ENCODE data around the gene PRKG1. TPM values are rescaled to one million over a fixed set of nuclear protein-coding genes. Genes with fewer than 3 reads are reported as not detected.

PRKG1 gene
- total and polyA plus RNA-seq, 2 donors (not counting 1 experiment from before 2014, with no cell fraction given): not detected

DNA sequence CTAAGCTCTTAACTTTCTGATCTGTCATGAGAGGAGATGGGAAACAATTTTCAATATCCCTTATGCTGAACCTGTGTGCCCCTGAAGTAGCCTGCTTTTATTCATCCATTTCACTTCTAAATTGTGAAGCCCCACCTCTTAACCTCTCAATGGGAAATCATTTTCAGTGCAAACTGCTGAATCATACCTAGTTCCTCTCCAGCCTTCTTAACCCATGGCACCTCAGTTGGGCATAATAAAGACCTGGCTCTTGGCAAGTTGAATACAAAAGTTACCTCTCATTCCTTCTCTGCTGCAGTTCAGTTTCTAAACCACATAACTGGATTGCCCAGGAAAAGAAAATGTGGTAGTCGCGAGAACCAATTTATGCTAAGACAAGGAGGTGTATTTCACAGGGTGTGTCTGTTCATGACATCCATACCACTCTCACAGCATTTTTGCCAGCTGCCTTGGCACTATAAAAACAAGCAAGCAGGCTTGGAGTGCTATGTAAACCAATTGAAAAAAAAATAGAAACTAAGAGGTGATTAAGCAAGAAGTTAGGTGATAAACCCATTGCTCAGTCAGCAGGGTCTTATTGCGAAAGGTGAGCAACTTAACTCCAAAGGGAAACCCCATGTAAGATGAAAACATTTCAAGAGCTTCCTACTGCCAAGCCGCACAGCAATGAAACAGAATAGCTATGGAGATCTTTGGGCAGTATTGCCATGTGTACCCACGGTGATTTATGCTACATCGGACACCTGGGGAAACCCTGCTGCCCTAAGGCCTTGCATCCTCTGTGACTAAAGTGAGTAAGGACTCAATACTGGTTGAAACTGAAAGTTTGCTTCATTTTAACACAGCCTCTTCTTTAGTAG is 1182.8 kb downstream of the PRKG1 start:
- H3K9me3 ChIP-seq (ENCODE audit: control extremely low read depth in 1 of 3, control insufficient read depth in 2 of 3, insufficient read depth in 1 of 3, low read length in 2 of 3): no peaks in the 10 kb centered on the region
- H3K4me1 Mint-ChIP-seq: no peaks in the 10 kb centered on the region
- no peak overlapping the region for H2AFZ ChIP-seq (ENCODE audit: insufficient read depth, low read depth, low read length, poor library complexity, severe bottlenecking)
- no peaks in the 10 kb centered on the region for H3K4me1 ChIP-seq (ENCODE audit: control insufficient read depth in 2 of 2, insufficient read depth in 2 of 2, low read length in 2 of 2)
- WGBS (ENCODE audit: insufficient coverage): 86% methylated on average over 2 of the region's 6 CpGs
- H3K79me2 ChIP-seq (ENCODE audit: control insufficient read depth, insufficient read depth, low read length): no peaks in the 10 kb centered on the region
- DNase-seq (no peak), ATAC-seq (ENCODE audit: low read depth) (no peak)
- H3K4me2 ChIP-seq (replicated peaks; ENCODE audit: low read depth, low read length, poor library complexity, severe bottlenecking): no peak overlapping the region
- H3K9me3 Mint-ChIP-seq (ENCODE audit: insufficient read depth): no peaks in the 10 kb centered on the region
- no peaks in the 10 kb centered on the region for H3K36me3 ChIP-seq (replicated peaks in 1 of 2; ENCODE audit: control extremely low read depth in 1 of 2, control insufficient read depth in 1 of 2, extremely low read depth in 1 of 2, insufficient read depth in 2 of 2, low read length in 1 of 2)
- H3K4me3 Mint-ChIP-seq: no peak overlapping the region
- no peak overlapping the region for H3K4me3 ChIP-seq (ENCODE audit: control extremely low read depth in 1 of 5, extremely low read depth in 1 of 5, insufficient read depth in 1 of 5, low read depth in 2 of 5, low read length in 4 of 5)
- intact Hi-C loops (cut with micrococcal nuclease): no loop called here
- no peaks in the 10 kb centered on the region for H4K20me1 ChIP-seq (ENCODE audit: control insufficient read depth, insufficient read depth, low read length, poor library complexity, severe bottlenecking)
- TF ChIP-seq, protein P1, sequence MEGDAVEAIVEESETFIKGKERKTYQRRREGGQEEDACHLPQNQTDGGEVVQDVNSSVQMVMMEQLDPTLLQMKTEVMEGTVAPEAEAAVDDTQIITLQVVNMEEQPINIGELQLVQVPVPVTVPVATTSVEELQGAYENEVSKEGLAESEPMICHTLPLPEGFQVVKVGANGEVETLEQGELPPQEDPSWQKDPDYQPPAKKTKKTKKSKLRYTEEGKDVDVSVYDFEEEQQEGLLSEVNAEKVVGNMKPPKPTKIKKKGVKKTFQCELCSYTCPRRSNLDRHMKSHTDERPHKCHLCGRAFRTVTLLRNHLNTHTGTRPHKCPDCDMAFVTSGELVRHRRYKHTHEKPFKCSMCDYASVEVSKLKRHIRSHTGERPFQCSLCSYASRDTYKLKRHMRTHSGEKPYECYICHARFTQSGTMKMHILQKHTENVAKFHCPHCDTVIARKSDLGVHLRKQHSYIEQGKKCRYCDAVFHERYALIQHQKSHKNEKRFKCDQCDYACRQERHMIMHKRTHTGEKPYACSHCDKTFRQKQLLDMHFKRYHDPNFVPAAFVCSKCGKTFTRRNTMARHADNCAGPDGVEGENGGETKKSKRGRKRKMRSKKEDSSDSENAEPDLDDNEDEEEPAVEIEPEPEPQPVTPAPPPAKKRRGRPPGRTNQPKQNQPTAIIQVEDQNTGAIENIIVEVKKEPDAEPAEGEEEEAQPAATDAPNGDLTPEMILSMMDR (IDR thresholded peaks at IDR 0.05): no peak
- no peak for TF ChIP-seq EZH2 (IDR thresholded peaks at IDR 0.05; ENCODE audit: borderline replicate concordance, insufficient read depth, low read depth, low read length, poor library complexity, severe bottlenecking)
- no peaks in the 10 kb centered on the region for H3K27me3 Mint-ChIP-seq
- no peak overlapping the region for H3K27ac ChIP-seq (ENCODE audit: low read length in 2 of 2)
- H3K9ac ChIP-seq (ENCODE audit: low read length): no peak overlapping the region
- CTCF ChIA-PET: interaction anchor here (0.6 kb wide), 1 partner anchor 313 kb away, joined by 3 read pairs; no protein-coding TSS in a partner anchor
- no peaks in the 10 kb centered on the region for H3K27me3 ChIP-seq (replicated peaks in 1 of 4; ENCODE audit: control extremely low read depth in 1 of 4, control insufficient read depth in 3 of 4, insufficient read depth in 4 of 4, low read length in 3 of 4)
- H3K27ac Mint-ChIP-seq: no peak overlapping the region
- POLR2A ChIA-PET: no interaction called here

DNA sequence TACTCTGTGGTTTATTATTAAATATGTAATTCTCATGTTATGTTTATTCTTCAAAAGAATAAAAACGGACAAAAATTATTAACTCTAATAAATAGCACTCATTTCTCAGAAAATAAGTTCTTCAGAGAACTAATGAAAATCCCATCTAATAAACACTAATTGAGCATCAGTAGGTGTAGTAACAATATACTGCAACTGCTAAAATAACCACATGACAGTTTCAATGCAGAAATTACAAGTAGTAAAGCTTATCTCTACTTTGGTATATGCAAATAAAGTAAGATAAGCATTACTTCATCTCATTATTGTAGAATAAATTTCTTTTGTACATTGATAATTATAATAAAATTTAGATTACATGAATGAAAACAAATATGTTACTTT is 1183.4 kb downstream of the PRKG1 start:
- Histone ChIP-seq H3K4me3 (ENCODE audit: control extremely low read depth in 1 of 5, extremely low read depth in 1 of 5, insufficient read depth in 1 of 5, low read depth in 2 of 5, low read length in 4 of 5) (no peak overlapping the region), H2AFZ (ENCODE audit: insufficient read depth, low read depth, low read length, poor library complexity, severe bottlenecking) (no peak overlapping the region), H3K79me2 (ENCODE audit: control insufficient read depth, insufficient read depth, low read length) (no peaks in the 10 kb centered on the region), H3K9me3 (ENCODE audit: control extremely low read depth in 1 of 3, control insufficient read depth in 2 of 3, insufficient read depth in 1 of 3, low read length in 2 of 3) (no peaks in the 10 kb centered on the region), H3K27ac (ENCODE audit: low read length in 2 of 2) (no peak overlapping the region), H3K4me2 (replicated peaks; ENCODE audit: low read depth, low read length, poor library complexity, severe bottlenecking) (no peak overlapping the region), H3K36me3 (replicated peaks in 1 of 2; ENCODE audit: control extremely low read depth in 1 of 2, control insufficient read depth in 1 of 2, extremely low read depth in 1 of 2, insufficient read depth in 2 of 2, low read length in 1 of 2) (no peaks in the 10 kb centered on the region), H3K9ac (ENCODE audit: low read length) (no peak overlapping the region), H4K20me1 (ENCODE audit: control insufficient read depth, insufficient read depth, low read length, poor library complexity, severe bottlenecking) (no peaks in the 10 kb centered on the region), H3K27me3 (replicated peaks in 1 of 4; ENCODE audit: control extremely low read depth in 1 of 4, control insufficient read depth in 3 of 4, insufficient read depth in 4 of 4, low read length in 3 of 4) (no peaks in the 10 kb centered on the region), H3K4me1 (ENCODE audit: control insufficient read depth in 2 of 2, insufficient read depth in 2 of 2, low read length in 2 of 2) (no peaks in the 10 kb centered on the region)
- no peak overlapping the region for H3K4me3 Mint-ChIP-seq
- DNase-seq: no peak
- H3K27ac Mint-ChIP-seq: no peak overlapping the region
- ATAC-seq (ENCODE audit: low read depth): no peak
- intact Hi-C loops (cut with micrococcal nuclease): no loop called here
- H3K9me3 Mint-ChIP-seq (ENCODE audit: insufficient read depth): no peaks in the 10 kb centered on the region
- TF ChIP-seq, protein P1 (IDR thresholded peaks at IDR 0.05): no peak
- no peak for TF ChIP-seq EZH2 (IDR thresholded peaks at IDR 0.05; ENCODE audit: borderline replicate concordance, insufficient read depth, low read depth, low read length, poor library complexity, severe bottlenecking)
- no peaks in the 10 kb centered on the region for H3K27me3 Mint-ChIP-seq
- H3K4me1 Mint-ChIP-seq: no peaks in the 10 kb centered on the region
- WGBS (ENCODE audit: insufficient coverage): no CpG with 5 or more reads among the region's 1 CpG
- CTCF ChIA-PET: no interaction called here
- POLR2A ChIA-PET: no interaction called here

Measured in B cell (primary cell).